Keratinocyte (primary cell): ENCODE measurements around the gene MAPK9. TPM values are rescaled to one million over a fixed set of nuclear protein-coding genes. Genes with fewer than 3 reads are reported as not detected.

Experiments
- DNase-seq: peaks from one replicate; pipeline ENCODE4 v3.0.0-alpha.2; 2011; ENCODE audit warnings: low read depth, missing footprints, low spot score
- FAIRE-seq: peaks from 2 replicates; lab custom pipeline; 2011; peaks lifted over from hg19 to GRCh38; lab: Jason Lieb, UNC
- H2AFZ ChIP-seq: 2 replicates; pipeline ENCODE4 v1.6.0; 2012; ENCODE audit warnings: low read length, control low read depth, inconsistent platforms; ENCODE audit not compliant: control insufficient read depth
- H3K27ac ChIP-seq: 2 replicates; pipeline ENCODE4 v1.5.1; 2011; ENCODE audit warnings: low read length; ENCODE audit not compliant: control insufficient read depth, insufficient read depth
- H3K27me3 ChIP-seq: 3 replicates; pipeline ENCODE4 v1.6.0; 2011; ENCODE audit warnings: low read length; ENCODE audit not compliant: control insufficient read depth, insufficient read depth; ENCODE audit errors: extremely low read depth
- H3K36me3 ChIP-seq, 2 experiments: 2 replicates in 1 of 2; 3 replicates in 1 of 2; pipeline ENCODE4 v1.5.1; 2011; ENCODE audit warnings: low read length in 2 of 2, mild to moderate bottlenecking in 1 of 2; ENCODE audit not compliant: control insufficient read depth in 2 of 2, insufficient read depth in 2 of 2; ENCODE audit errors: extremely low read depth in 1 of 2
- H3K4me1 ChIP-seq: 3 replicates; pipeline ENCODE4 v1.5.1; 2011; ENCODE audit warnings: low read length; ENCODE audit not compliant: control insufficient read depth, insufficient read depth; ENCODE audit errors: extremely low read depth
- H3K4me2 ChIP-seq: 3 replicates; pipeline ENCODE4 v1.6.0; 2011; ENCODE audit warnings: low read depth, low read length; ENCODE audit not compliant: control insufficient read depth, insufficient read depth; ENCODE audit errors: extremely low read depth
- H3K4me3 ChIP-seq, 3 experiments: fragments of 200-600 bp in 1 of 3; sonication (generic) in 1 of 3; 2 replicates in 2 of 3; 3 replicates in 1 of 3; pipeline ENCODE4 v1.5.1; 2011 to 2016; ENCODE audit warnings: low read length in 3 of 3, mild to moderate bottlenecking in 3 of 3, control low read depth in 2 of 3, inconsistent platforms in 1 of 3, low read depth in 1 of 3, mixed read lengths in 1 of 3, mixed run types in 1 of 3, moderate library complexity in 1 of 3; ENCODE audit not compliant: control insufficient read depth in 2 of 3, insufficient read depth in 2 of 3; ENCODE audit errors: extremely low read depth in 1 of 3
- H3K79me2 ChIP-seq: 2 replicates; pipeline ENCODE4 v1.6.0; 2012; ENCODE audit warnings: low read length; ENCODE audit not compliant: control insufficient read depth, insufficient read depth
- H3K9ac ChIP-seq: 3 replicates; pipeline ENCODE4 v1.6.0; 2011; ENCODE audit warnings: low read length; ENCODE audit not compliant: control insufficient read depth, insufficient read depth; ENCODE audit errors: extremely low read depth
- H3K9me1 ChIP-seq: 3 replicates; pipeline ENCODE4 v1.6.0; 2011; ENCODE audit warnings: low read length; ENCODE audit not compliant: control insufficient read depth, insufficient read depth; ENCODE audit errors: extremely low read depth
- H3K9me3 ChIP-seq: 2 replicates; pipeline ENCODE4 v1.5.1; 2012; ENCODE audit warnings: low read depth, low read length; ENCODE audit not compliant: control insufficient read depth
- H4K20me1 ChIP-seq: 3 replicates; pipeline ENCODE4 v1.6.0; 2011; ENCODE audit warnings: low read length; ENCODE audit not compliant: control insufficient read depth, insufficient read depth; ENCODE audit errors: extremely low read depth
- CTCF ChIP-seq, 3 experiments: IDR thresholded peaks in 1 of 3; conservative IDR thresholded peaks in 1 of 3; optimal IDR thresholded peaks in 1 of 3; 2 replicates in 2 of 3; 3 replicates in 1 of 3; pipeline versions ENCODE3 to v1.5.1; 2011; ENCODE audit warnings: low read length in 3 of 3, mild to moderate bottlenecking in 3 of 3, moderate library complexity in 2 of 3, control low read depth in 1 of 3, inconsistent platforms in 1 of 3; ENCODE audit not compliant: insufficient read depth in 2 of 3; ENCODE audit errors: extremely low read depth in 1 of 3
- EZH2 ChIP-seq: IDR thresholded peaks from one replicate; pipeline ENCODE4 v1.6.1; 2012; ENCODE audit warnings: inconsistent platforms, mild to moderate bottlenecking, low read length, moderate library complexity
- dilution Hi-C: fragments of 300-500 bp; cut with MboI; formaldehyde crosslinking; loops from one replicate; pipeline ENCODE4 v1.7.0; 2020; ENCODE audit warnings: low sequenced_read_pairs; ENCODE audit not compliant: extremely low pct_ligation_motif_present
- polyA minus RNA-seq, 3 experiments: library from RNA; depleted of rRNA, polyadenylated mRNA; stranded (reverse); fragments of >200 nt; gene quantifications; 1 replicate in 1 of 3; 2 replicates in 1 of 3; 3 replicates in 1 of 3; pipeline ENCODE4 v1.2.3, GENCODE V29; 2011
- polyA plus RNA-seq, 5 experiments: library from polyadenylated mRNA; depleted of rRNA in 3 of 5; stranded (reverse) in 3 of 5; stranded (forward) in 1 of 5; unstranded in 1 of 5; fragments of >200 nt; gene quantifications; 1 replicate in 1 of 5; 2 replicates in 3 of 5; 3 replicates in 1 of 5; pipeline versions ENCODE4 v1.2.1 to v1.2.3, GENCODE V29; 2011 to 2012; ENCODE audit warnings: missing spikeins in 2 of 5, low read depth in 1 of 5, low replicate concordance in 1 of 5

Gene MAPK9
- 25.2 to 49.4 TPM (median 42.8 TPM) in 3 replicates for polyA plus RNA-seq
- polyA plus RNA-seq (2011; ENCODE audit: low read depth): 12.0 TPM
- 30.9 and 40.4 TPM in 2 replicates for polyA plus RNA-seq (2011; cell fraction: cytosol; rRNA removed)
- 24.8 and 27.6 TPM in 2 replicates for polyA plus RNA-seq (2011; cell fraction: nucleus; rRNA removed)
- 9.5 and 21.7 TPM in 2 replicates for polyA plus RNA-seq (2012; ENCODE audit: low replicate concordance)
- polyA minus RNA-seq: 32.9 to 50.0 TPM (median 39.3 TPM) in 3 replicates
- polyA minus RNA-seq (2011; cell fraction: cytosol; rRNA and poly(A)+ RNA removed): 22.1 TPM
- 10.4 and 20.1 TPM in 2 replicates for polyA minus RNA-seq (2011; cell fraction: nucleus; rRNA and poly(A)+ RNA removed)

- peaks cover 0 to 2% of the 10 kb centered on the region in 2 experiments for H3K36me3 ChIP-seq
- TF ChIP-seq CTCF (optimal IDR thresholded peaks at IDR 0.05 in 1 of 3, IDR thresholded peaks at IDR 0.05 in 1 of 3, conservative IDR thresholded peaks at IDR 0.05 in 1 of 3; ENCODE audit: extremely low read depth in 1 of 3, insufficient read depth in 2 of 3, low read length in 3 of 3) (no peak), EZH2 (no peak)
- H3K9me3 ChIP-seq: no peaks in the 10 kb centered on the region
- peaks cover 22% of the 10 kb centered on the region for H3K4me1 ChIP-seq
- peak within 1 kb of the TSS; percentile 82 for H2AFZ ChIP-seq
- no peaks in the 10 kb centered on the region for H4K20me1 ChIP-seq
- dilution Hi-C loops: no loop called here
- H3K27ac ChIP-seq: peak within 1 kb of the TSS; percentile 60
- no peak for FAIRE-seq
- H3K9ac ChIP-seq: peak within 1 kb of the TSS; percentile 77
- peaks cover 34% of the 10 kb centered on the region for H3K79me2 ChIP-seq
- DNase-seq: no peak
- peak within 1 kb of the TSS; percentile 89 for H3K4me2 ChIP-seq
- H3K27me3 ChIP-seq: no peaks in the 10 kb centered on the region
- peak within 1 kb of the TSS; percentile 65 to 90 (median 71) for H3K4me3 ChIP-seq
- no peaks in the 10 kb centered on the region for H3K9me1 ChIP-seq
Measured at GRCh38 chr5:180291943-180292831, at the start of gene MAPK9. MAPK9 (minus strand) TSS chr5:180292083; CDS start chr5:180280561, 11,522 bp downstream.

DNA sequence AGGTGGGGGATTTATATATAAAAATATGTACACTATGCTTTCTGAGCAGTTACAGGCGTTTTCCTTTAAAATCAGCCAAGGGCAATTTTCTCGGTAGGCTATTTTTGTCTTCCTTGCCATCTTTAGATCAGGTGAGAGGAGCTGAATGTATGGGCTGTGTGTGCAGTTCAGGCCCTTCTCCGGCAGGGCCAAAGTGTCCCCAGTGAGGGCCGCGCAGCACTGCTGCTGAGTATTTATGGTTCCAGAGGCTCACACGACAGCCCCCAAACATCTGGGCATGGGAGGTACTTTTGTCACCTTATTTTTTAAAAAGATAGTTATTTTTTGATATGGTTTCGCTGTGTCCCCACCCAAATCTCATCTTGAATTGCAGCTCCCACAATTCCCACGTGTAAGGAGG, 49.7 kb upstream of the MAPK9 start:
- Histone ChIP-seq H3K4me1 (no peaks in the 10 kb centered on the region), H3K9me1 (no peaks in the 10 kb centered on the region), H3K36me3 (no peaks in the 10 kb centered on the region), H3K9ac (no peak overlapping the region), H2AFZ (no peak overlapping the region), H3K27ac (no peak overlapping the region), H3K4me3 (no peak overlapping the region), H3K4me2 (no peak overlapping the region), H4K20me1 (no peaks in the 10 kb centered on the region), H3K79me2 (no peaks in the 10 kb centered on the region), H3K9me3 (no peaks in the 10 kb centered on the region), H3K27me3 (no peaks in the 10 kb centered on the region)
- no peak for FAIRE-seq
- dilution Hi-C loops: no loop called here
- no peak for DNase-seq
- no peak for TF ChIP-seq CTCF (optimal IDR thresholded peaks at IDR 0.05 in 1 of 3, IDR thresholded peaks at IDR 0.05 in 1 of 3, conservative IDR thresholded peaks at IDR 0.05 in 1 of 3; ENCODE audit: extremely low read depth in 1 of 3, insufficient read depth in 2 of 3, low read length in 3 of 3)
- no peak for TF ChIP-seq EZH2
